Raji (cell line): ENCODE data around the gene SPEF2.

Source experiments
- POLR2A ChIP-seq: IDR thresholded peaks from 2 replicates; pipeline ENCODE4 v1.6.1; 2011; ENCODE audit warnings: low read depth, low read length, control low read depth; ENCODE audit not compliant: insufficient read depth

The SPEF2 gene

DNA sequence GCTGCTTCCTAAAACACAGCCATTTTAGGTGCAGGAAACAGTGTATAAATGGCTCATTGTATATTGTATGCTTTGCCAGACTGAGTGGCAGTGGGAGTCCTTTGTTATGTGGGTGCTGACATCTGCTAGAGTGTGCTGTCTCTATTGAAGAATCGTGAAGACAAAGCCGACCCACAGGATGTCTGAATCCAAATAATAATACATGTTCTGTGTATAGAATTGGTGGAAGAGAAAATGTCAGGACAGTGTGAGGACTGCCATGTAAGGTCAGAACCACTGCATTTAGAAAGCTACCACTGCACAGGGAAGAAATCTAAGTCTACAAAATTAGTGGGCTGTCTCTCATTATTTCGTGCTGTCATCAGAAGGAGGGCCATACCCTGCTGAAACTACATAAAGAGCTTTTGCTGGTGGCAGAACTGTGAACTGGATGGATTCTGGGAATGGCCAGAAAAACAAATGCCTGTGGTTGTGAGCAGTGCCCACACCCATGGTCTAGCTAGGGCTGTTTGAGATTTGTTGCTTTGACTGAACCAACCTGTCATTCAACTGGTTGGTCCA, 241.5 kb downstream of the SPEF2 start:
- TF ChIP-seq POLR2A: no peak

DNA sequence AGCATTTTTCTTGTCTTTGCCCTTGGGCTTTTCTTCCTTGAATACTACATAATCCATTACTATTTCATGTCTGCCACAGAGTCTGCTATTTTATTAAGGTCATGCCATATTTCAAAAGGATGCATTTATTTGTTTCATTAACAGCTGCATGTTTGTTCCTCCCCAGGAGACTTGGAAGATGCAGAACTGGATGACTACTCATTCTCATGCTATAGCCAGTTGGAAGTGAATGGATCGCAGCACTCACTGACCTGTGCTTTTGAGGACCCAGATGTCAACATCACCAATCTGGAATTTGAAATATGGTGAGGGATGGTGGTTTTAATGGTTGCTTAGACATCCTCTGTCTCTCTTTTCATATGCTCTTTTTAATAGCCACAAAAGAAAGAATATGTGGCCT, 243.0 kb downstream of the SPEF2 start:
- TF ChIP-seq POLR2A: no peak

DNA sequence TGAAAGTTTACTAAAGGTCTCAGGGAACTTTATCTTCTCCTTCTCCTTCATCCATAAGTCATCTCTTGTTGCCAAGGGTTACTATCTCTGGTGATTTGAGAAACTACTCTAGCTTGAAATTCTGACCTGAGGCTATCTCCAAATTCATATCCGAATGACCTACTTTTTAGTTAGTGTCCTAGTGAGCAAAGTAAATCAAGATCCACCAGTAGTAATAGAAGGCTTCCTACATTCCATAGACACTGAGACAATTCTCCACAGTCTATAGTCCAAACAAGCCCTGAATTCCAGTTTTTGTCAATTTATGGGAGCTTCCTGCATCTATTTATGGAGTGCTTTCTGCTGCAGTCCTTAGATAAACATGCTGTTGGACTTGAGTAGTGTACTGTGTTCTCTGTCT, 244.1 kb downstream of the SPEF2 start:
- no peak for TF ChIP-seq POLR2A

DNA sequence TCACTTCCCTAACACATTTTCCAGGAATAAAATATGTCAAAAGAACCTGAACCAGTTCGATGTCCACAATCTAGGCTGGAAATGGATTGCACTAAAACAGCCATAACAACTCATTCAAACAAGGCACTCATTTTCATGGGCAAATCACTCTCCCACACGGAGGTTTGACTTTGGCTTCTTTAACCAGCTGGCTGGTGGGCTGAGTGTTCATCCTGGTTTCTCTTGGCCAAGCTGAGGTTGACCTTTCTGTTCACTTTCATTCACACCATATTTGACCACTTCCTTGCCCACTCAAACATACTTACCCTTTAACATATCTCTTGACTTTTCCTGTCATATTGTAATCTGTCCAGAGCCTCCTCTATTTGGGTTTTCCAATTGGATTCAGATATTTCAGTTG, 244.5 kb downstream of the SPEF2 start:
- TF ChIP-seq POLR2A: no peak

DNA sequence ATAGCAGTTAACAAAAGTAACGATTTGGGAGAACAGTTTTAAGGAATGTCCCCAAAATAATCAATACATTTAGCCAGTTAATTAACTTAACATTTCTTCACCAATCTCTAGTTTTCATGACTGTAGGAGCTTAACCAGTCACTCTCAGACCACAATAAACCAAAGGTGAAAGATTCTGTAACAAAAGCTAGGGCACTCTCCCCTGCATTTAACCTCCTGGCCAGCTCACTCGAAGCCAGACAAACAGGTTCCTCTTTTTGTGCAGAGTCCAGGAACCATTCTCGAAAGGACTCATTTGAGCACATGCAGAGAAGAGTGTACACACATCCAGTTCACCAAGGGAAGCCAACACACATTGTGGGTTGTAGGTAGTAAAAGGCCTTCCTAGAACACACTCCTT, 245.5 kb downstream of the SPEF2 start:
- no peak for TF ChIP-seq POLR2A
